KMS-11 (cell line): Measurements from ENCODE around the gene GPD1L.
"Not testable (repeated sequence)": the region's sequence is repeated elsewhere in the genome, so short reads cannot be mapped to it uniquely, and the experiment has no call there.

Source experiments
- H2AFZ ChIP-seq: fragments of 200-600 bp; sonication (generic); 2 replicates; pipeline ENCODE4 v1.6.1; 2016; ENCODE audit warnings: antibody characterized with exemption, mixed run types, low read depth
- H3K27ac ChIP-seq: fragments of 200-600 bp; sonication (generic); 2 replicates; pipeline ENCODE4 v1.6.1; 2016; ENCODE audit warnings: mild to moderate bottlenecking, mixed run types
- H3K27me3 ChIP-seq: fragments of 200-600 bp; sonication (generic); 2 replicates; pipeline ENCODE4 v1.6.1; 2017; ENCODE audit warnings: mild to moderate bottlenecking, low read depth, mixed run types, moderate library complexity; ENCODE audit not compliant: insufficient read depth
- H3K36me3 ChIP-seq: fragments of 200-600 bp; sonication (generic); 2 replicates; pipeline ENCODE4 v1.6.1; 2017; ENCODE audit warnings: mild to moderate bottlenecking, mixed run types; ENCODE audit not compliant: insufficient read depth
- H3K4me1 ChIP-seq: fragments of 200-600 bp; sonication (generic); 2 replicates; pipeline ENCODE4 v1.6.1; 2016; ENCODE audit warnings: mild to moderate bottlenecking, low read depth, mixed run types; ENCODE audit not compliant: poor library complexity, severe bottlenecking
- H3K4me2 ChIP-seq: fragments of 200-600 bp; sonication (generic); 2 replicates; pipeline ENCODE4 v1.7.0; 2016; ENCODE audit warnings: mild to moderate bottlenecking, mixed run types
- H3K4me3 ChIP-seq: fragments of 200-600 bp; sonication (generic); IDR thresholded peaks from 2 replicates; pipeline ENCODE4 v1.6.1; 2017; ENCODE audit warnings: low read depth, low read length, mixed read lengths; ENCODE audit not compliant: insufficient read depth
- H3K79me2 ChIP-seq: fragments of 200-600 bp; sonication (generic); 2 replicates; pipeline ENCODE4 v1.6.1; 2016; ENCODE audit warnings: low read depth, mixed run types; ENCODE audit not compliant: insufficient read depth
- H3K9ac ChIP-seq: fragments of 200-600 bp; sonication (generic); 2 replicates; pipeline ENCODE4 v1.6.1; 2016; ENCODE audit warnings: mild to moderate bottlenecking, mixed run types
- H4K20me1 ChIP-seq: fragments of 200-600 bp; sonication (generic); 2 replicates; pipeline ENCODE4 v1.6.1; 2016; ENCODE audit warnings: mild to moderate bottlenecking, mixed run types; ENCODE audit not compliant: insufficient read depth
- CTCF ChIP-seq: fragments of 200-600 bp; sonication (generic); conservative IDR thresholded peaks from 2 replicates; pipeline ENCODE4 v1.6.1; 2017; ENCODE audit warnings: low read depth, mild to moderate bottlenecking, antibody characterized with exemption, low read length, moderate library complexity, mixed read lengths

GPD1L gene

GRCh38 chr3:32111560-32111959 is 5.1 kb downstream of the GPD1L start:
- H3K4me2 ChIP-seq: no peak overlapping the region
- H3K27ac ChIP-seq: no peak overlapping the region
- H3K79me2 ChIP-seq: no peaks in the 10 kb centered on the region
- no peak overlapping the region for H2AFZ ChIP-seq
- no peak overlapping the region for H3K4me3 ChIP-seq
- H3K27me3 ChIP-seq: no peaks in the 10 kb centered on the region
- H3K4me1 ChIP-seq: no peaks in the 10 kb centered on the region
- H4K20me1 ChIP-seq: no peaks in the 10 kb centered on the region
- H3K36me3 ChIP-seq: no peaks in the 10 kb centered on the region
- TF ChIP-seq CTCF: no peak
- no peak overlapping the region for H3K9ac ChIP-seq

- no peak overlapping the region for H3K4me3 ChIP-seq
- TF ChIP-seq CTCF: no peak
- no peak overlapping the region for H3K4me2 ChIP-seq
- no peak overlapping the region for H2AFZ ChIP-seq
- H3K27me3 ChIP-seq: no peaks in the 10 kb centered on the region
- no peak overlapping the region for H3K27ac ChIP-seq
- H4K20me1 ChIP-seq: no peaks in the 10 kb centered on the region
- no peaks in the 10 kb centered on the region for H3K79me2 ChIP-seq
- no peaks in the 10 kb centered on the region for H3K36me3 ChIP-seq
- no peak overlapping the region for H3K9ac ChIP-seq
- H3K4me1 ChIP-seq: no peaks in the 10 kb centered on the region
Measured at GRCh38 chr3:32113566-32113965, 7.1 kb downstream of the GPD1L start.

- Histone ChIP-seq H3K4me1 (no peaks in the 10 kb centered on the region), H4K20me1 (no peaks in the 10 kb centered on the region), H3K9ac (no peak overlapping the region), H3K4me2 (no peak overlapping the region), H3K27ac (no peak overlapping the region), H3K79me2 (no peaks in the 10 kb centered on the region), H2AFZ (no peak overlapping the region), H3K4me3 (no peak overlapping the region), H3K27me3 (no peaks in the 10 kb centered on the region), H3K36me3 (no peaks in the 10 kb centered on the region)
- TF ChIP-seq CTCF: no peak
Measured at GRCh38 chr3:32113981-32114545, 7.6 kb downstream of the GPD1L start.

GRCh38 chr3:32114546-32115386 is 8.3 kb downstream of the GPD1L start:
- not testable (repeated sequence) for H3K4me2 ChIP-seq, H3K4me1 ChIP-seq, H4K20me1 ChIP-seq, H2AFZ ChIP-seq, H3K79me2 ChIP-seq, H3K36me3 ChIP-seq, H3K9ac ChIP-seq, H3K27me3 ChIP-seq, H3K4me3 ChIP-seq, H3K27ac ChIP-seq

- Histone ChIP-seq H3K79me2 (no peaks in the 10 kb centered on the region), H3K4me2 (no peak overlapping the region), H3K4me1 (no peaks in the 10 kb centered on the region), H3K27me3 (no peaks in the 10 kb centered on the region), H2AFZ (no peak overlapping the region), H3K4me3 (no peak overlapping the region), H3K9ac (no peak overlapping the region), H3K36me3 (no peaks in the 10 kb centered on the region), H4K20me1 (no peaks in the 10 kb centered on the region), H3K27ac (no peak overlapping the region)
- no peak for TF ChIP-seq CTCF
Measured at GRCh38 chr3:32117320-32117719, 10.9 kb downstream of the GPD1L start.
